Astrocyte of the hippocampus (primary cell): ENCODE measurements around the gene PHLDB3.

Experiments used
- DNase-seq: peaks from one replicate; pipeline ENCODE4 v3.0.0; 2011; ENCODE audit warnings: low read depth, low spot score

Gene PHLDB3

GRCh38 chr19:43468354-43469159, 36.0 kb downstream of the PHLDB3 start:
- no peak for DNase-seq

GRCh38 chr19:43467730-43468129, 36.8 kb downstream of the PHLDB3 start:
- peak; percentile 45 for DNase-seq

GRCh38 chr19:43467276-43467675, 37.3 kb downstream of the PHLDB3 start:
- DNase-seq: no peak

GRCh38 chr19:43466793-43467192, 37.8 kb downstream of the PHLDB3 start:
- no peak for DNase-seq

- DNase-seq: no peak
Observed at GRCh38 chr19:43465468-43466120, 39.0 kb downstream of the PHLDB3 start, which contains the start of gene LYPD3. TSS of gene LYPD3 (minus strand) at chr19:43465608. CDS start at chr19:43465571, 37 bp downstream.

GRCh38 chr19:43464134-43464775, 40.3 kb downstream of the PHLDB3 start:
- no peak for DNase-seq

- peak; percentile 95 for DNase-seq
Observed at GRCh38 chr19:43463381-43464133, 41.0 kb downstream of the PHLDB3 start.

GRCh38 chr19:43462785-43463380, 41.7 kb downstream of the PHLDB3 start:
- no peak for DNase-seq

GRCh38 chr19:43462383-43462782, 42.2 kb downstream of the PHLDB3 start:
- DNase-seq: no peak

- no peak for DNase-seq
Observed at GRCh38 chr19:43461303-43461702, 43.2 kb downstream of the PHLDB3 start.

- no peak for DNase-seq
Observed at GRCh38 chr19:43460362-43461016, 44.1 kb downstream of the PHLDB3 start.

- no peak for DNase-seq
Observed at GRCh38 chr19:43457809-43458208, 46.7 kb downstream of the PHLDB3 start.

GRCh38 chr19:43455321-43456113, 49.0 kb downstream of the PHLDB3 start:
- no peak for DNase-seq

- DNase-seq: no peak
Observed at GRCh38 chr19:43454031-43454430, 50.5 kb downstream of the PHLDB3 start.

- no peak for DNase-seq
Observed at GRCh38 chr19:43452582-43452981, 52.0 kb downstream of the PHLDB3 start.

GRCh38 chr19:43450545-43450997, 54.0 kb downstream of the PHLDB3 start:
- peak; percentile 83 for DNase-seq

- no peak for DNase-seq
Observed at GRCh38 chr19:43447655-43448054, 56.9 kb downstream of the PHLDB3 start.

- peak; percentile 88 for DNase-seq
Observed at GRCh38 chr19:43446746-43447489, 57.6 kb downstream of the PHLDB3 start.

GRCh38 chr19:43445426-43445825, 59.1 kb downstream of the PHLDB3 start:
- DNase-seq: no peak
